Body of pancreas (tissue), 4 donors: ENCODE data around the gene MFAP4. TPM values are rescaled to one million over a fixed set of nuclear protein-coding genes. Genes with fewer than 3 reads are reported as not detected.

Experiments used
- ATAC-seq: fragments of 150-250 bp; one replicate; pipeline ENCODE4 v1.9.1; 2016
- DNase-seq, 4 donors: peaks; one replicate each; pipeline ENCODE4 v3.0.0-alpha.2; 2019
- H3K27ac ChIP-seq, 4 donors: fragments of 200-600 bp; sonication (generic); 1 replicate in 3 of 4; 2 replicates in 1 of 4; pipeline versions ENCODE4 v1.5.1 to v1.6.1; 2016 to 2019; ENCODE audit warnings: mild to moderate bottlenecking in 1 of 4, mixed read lengths in 1 of 4, moderate library complexity in 1 of 4
- H3K27me3 ChIP-seq, 2 donors: fragments of 200-600 bp; sonication (generic); one replicate each; pipeline ENCODE4 v1.6.0; 2016; ENCODE audit warnings: mild to moderate bottlenecking in 1 of 2
- H3K36me3 ChIP-seq, 2 donors: fragments of 200-600 bp; sonication (generic); replicated peaks in 1 of 2; 2 replicates each; pipeline ENCODE4 v1.5.1; 2016; ENCODE audit warnings: low read depth in 2 of 2; ENCODE audit not compliant: insufficient read depth in 1 of 2
- H3K4me1 ChIP-seq: fragments of 200-600 bp; sonication (generic); one replicate; pipeline ENCODE4 v1.6.0; 2016
- H3K4me3 ChIP-seq, 2 donors: fragments of 200-600 bp; sonication (generic); 1 replicate in 1 of 2; 2 replicates in 1 of 2; pipeline ENCODE4 v1.5.1; 2016 to 2019
- H3K9me3 ChIP-seq, 3 donors: fragments of 200-600 bp; sonication (generic); 1 replicate in 2 of 3; 2 replicates in 1 of 3; pipeline ENCODE4 v1.5.1; 2016
- CTCF ChIP-seq, 7 experiments: fragments of 450-650 bp in 4 of 7; fragments of 200-600 bp in 3 of 7; sonication (generic) in 3 of 7; IDR thresholded peaks; one replicate each; pipeline ENCODE4 v1.5.1; 2016 to 2019; ENCODE audit warnings: antibody characterized with exemption in 7 of 7
- POLR2A ChIP-seq, 3 donors: fragments of 450-650 bp; IDR thresholded peaks; one replicate each; pipeline ENCODE4 v1.6.1; 2016; ENCODE audit warnings: antibody characterized with exemption in 3 of 3, mild to moderate bottlenecking in 2 of 3
- WGBS, 2 donors: methylation state at CpG; one replicate each; pipeline ENCODE4 v1.1.5; 2017; 5-methylcytosine and 5-hydroxymethylcytosine counted together
- intact Hi-C: fragments of 100-400 bp; cut with DNase I; formaldehyde crosslinking; loops from one replicate; pipeline ENCODE4 v1.15.1; 2023
- total RNA-seq, 2 donors: library from RNA; depleted of rRNA; stranded (reverse); fragments of >200 nt; gene quantifications; one replicate each; pipeline ENCODE4 v1.1.0, GENCODE V29; 2016

MFAP4 gene
- total RNA-seq, 2 donors from 2014 or later = 25.7 to 35.3 TPM

DNA sequence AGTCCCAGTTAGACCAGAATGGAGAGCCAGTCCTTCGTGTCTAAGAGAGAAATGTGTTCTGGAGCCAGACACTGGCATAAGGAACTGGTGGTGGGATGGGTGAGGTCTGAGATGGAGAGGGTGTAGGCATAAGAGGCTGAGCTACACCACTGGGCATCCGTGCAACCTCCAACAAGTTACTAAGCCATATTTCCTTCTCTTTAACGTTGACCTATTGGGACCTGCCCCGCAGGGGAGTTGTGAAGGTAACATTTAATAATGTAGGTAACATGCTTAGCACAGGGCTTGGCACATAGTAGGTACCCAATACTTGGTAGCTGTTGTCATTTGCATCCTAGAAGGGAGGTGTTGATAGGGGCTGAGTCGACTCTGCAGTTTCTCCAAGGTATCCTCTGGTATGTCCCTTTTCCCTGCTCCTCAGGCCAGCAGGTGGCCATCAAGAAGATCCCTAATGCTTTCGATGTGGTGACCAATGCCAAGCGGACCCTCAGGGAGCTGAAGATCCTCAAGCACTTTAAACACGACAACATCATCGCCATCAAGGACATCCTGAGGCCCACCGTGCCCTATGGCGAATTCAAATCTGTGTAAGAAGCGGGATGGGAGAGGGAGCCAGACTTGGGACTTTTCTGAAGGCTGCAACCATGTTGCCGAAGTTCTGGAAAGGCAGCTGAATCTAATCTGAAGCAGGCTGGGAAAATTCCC lies 7.5 kb downstream of the MFAP4 start:
- Histone ChIP-seq H3K4me3 (no peak overlapping the region), H3K27me3 (no peaks in the 10 kb centered on the region), H3K27ac (peak overlapping the region in 1 of 4 donors; percentile 88), H3K9me3 (no peaks in the 10 kb centered on the region), H3K36me3 (peaks cover 0 to 13% of the 10 kb centered on the region in 2 donors), H3K4me1 (peaks cover 16% of the 10 kb centered on the region)
- WGBS, 2 donors = 73 to 76% methylated on average over 13 of the region's 13 CpGs
- TF ChIP-seq POLR2A (IDR thresholded peaks at IDR 0.05) = no peak
- TF ChIP-seq CTCF (IDR thresholded peaks at IDR 0.05) = no peak
- DNase-seq (peak in 1 of 4 donors; percentile 0), ATAC-seq (no peak)
- intact Hi-C loops = no loop called here

GRCh38 chr17:19378416-19379360 lies 8.3 kb downstream of the MFAP4 start, which contains the start of gene MAPK7:
Gene MAPK7 (plus strand): TSS chr17:19378498. CDS start chr17:19378901, 403 bp downstream.
- Histone ChIP-seq H3K4me3 (peak within 1 kb of the TSS; percentile 71 to 76), H3K4me1 (peaks cover 16% of the 10 kb centered on the region), H3K9me3 (no peaks in the 10 kb centered on the region), H3K27ac (peak within 1 kb of the TSS; percentile 88 to 98 (median 92)), H3K27me3 (no peaks in the 10 kb centered on the region), H3K36me3 (peaks cover 0 to 12% of the 10 kb centered on the region in 2 donors)
- peak in 1 of 4 donors; percentile 27 for DNase-seq
- intact Hi-C loops = no loop called here
- ATAC-seq = no peak
- no peak for TF ChIP-seq POLR2A (IDR thresholded peaks at IDR 0.05)
- TF ChIP-seq CTCF (IDR thresholded peaks at IDR 0.05) = no peak
- 3% methylated on average over 8 to 69 of the region's 69 CpGs for WGBS, 2 donors

GRCh38 chr17:19377602-19378415 lies 9.2 kb downstream of the MFAP4 start:
- no peaks in the 10 kb centered on the region for H3K27me3 ChIP-seq
- peak overlapping the region; percentile 71 to 76 for H3K4me3 ChIP-seq
- DNase-seq = peak; percentile 98
- intact Hi-C loops = no loop called here
- peak overlapping the region; percentile 88 to 98 (median 92) for H3K27ac ChIP-seq
- no peaks in the 10 kb centered on the region for H3K9me3 ChIP-seq
- 0 to 1% methylated on average over 13 to 67 of the region's 67 CpGs for WGBS, 2 donors
- TF ChIP-seq POLR2A (IDR thresholded peaks at IDR 0.05) (peak; percentile 56 to 83 (median 80)), CTCF (IDR thresholded peaks at IDR 0.05) (no peak)
- ATAC-seq = peak; percentile 90
- H3K4me1 ChIP-seq = peaks cover 16% of the 10 kb centered on the region
- H3K36me3 ChIP-seq = peaks cover 0 to 6% of the 10 kb centered on the region in 2 donors

GRCh38 chr17:19376811-19377210 lies 10.2 kb downstream of the MFAP4 start:
- Histone ChIP-seq H3K9me3 (no peaks in the 10 kb centered on the region), H3K4me3 (peak overlapping the region in 1 of 2 donors; percentile 38), H3K27me3 (no peaks in the 10 kb centered on the region), H3K36me3 (peaks cover 0 to 6% of the 10 kb centered on the region in 2 donors), H3K27ac (peak overlapping the region; percentile 88 to 98 (median 92)), H3K4me1 (peaks cover 16% of the 10 kb centered on the region)
- WGBS, 2 donors = 15 to 18% methylated on average over 2 of the region's 2 CpGs
- TF ChIP-seq POLR2A (IDR thresholded peaks at IDR 0.05) (no peak), CTCF (IDR thresholded peaks at IDR 0.05) (no peak)
- ATAC-seq (no peak), DNase-seq (peak in 1 of 4 donors; percentile 8)
- intact Hi-C loops = no loop called here
